Urothelium cell line (cell line): Measurements from ENCODE around the gene C4BPA.

ENCODE experiments used
- DNase-seq: peaks from one replicate; pipeline ENCODE4 v3.0.0; 2011; ENCODE audit warnings: low spot score, mixed read lengths
- FAIRE-seq: peaks from 2 replicates; lab custom pipeline; 2011; peaks lifted over from hg19 to GRCh38; lab: Jason Lieb, UNC

The C4BPA gene

DNA sequence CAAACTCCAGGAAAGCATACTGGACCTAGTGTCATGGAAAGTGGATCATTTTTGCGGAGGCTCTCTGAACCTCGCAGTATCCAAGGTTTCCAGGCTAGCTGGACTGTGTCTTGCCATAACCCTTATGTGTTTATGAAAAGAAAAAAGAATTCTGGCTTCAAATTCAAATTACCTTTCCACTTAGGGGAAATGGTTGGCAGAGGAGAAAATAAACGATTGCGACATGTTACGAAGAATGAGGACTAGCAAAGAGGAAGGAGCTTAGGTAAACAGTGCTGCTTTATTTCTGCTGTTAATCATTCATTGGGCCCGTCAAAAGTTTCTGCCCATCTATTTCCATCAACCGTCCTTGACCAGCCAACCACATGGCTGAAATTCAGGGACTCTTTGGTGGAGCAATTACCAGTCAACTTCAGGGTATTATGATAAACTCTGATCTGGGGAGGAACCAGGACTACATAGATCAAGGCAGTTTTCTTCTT lies at the start of gene C4BPA:
Gene C4BPA (plus strand): TSS at position 342 of the 482 bp plus-strand sequence. CDS start 8,793 bp downstream, outside the sequence.
- FAIRE-seq, result no peak
- DNase-seq, result no peak

DNA sequence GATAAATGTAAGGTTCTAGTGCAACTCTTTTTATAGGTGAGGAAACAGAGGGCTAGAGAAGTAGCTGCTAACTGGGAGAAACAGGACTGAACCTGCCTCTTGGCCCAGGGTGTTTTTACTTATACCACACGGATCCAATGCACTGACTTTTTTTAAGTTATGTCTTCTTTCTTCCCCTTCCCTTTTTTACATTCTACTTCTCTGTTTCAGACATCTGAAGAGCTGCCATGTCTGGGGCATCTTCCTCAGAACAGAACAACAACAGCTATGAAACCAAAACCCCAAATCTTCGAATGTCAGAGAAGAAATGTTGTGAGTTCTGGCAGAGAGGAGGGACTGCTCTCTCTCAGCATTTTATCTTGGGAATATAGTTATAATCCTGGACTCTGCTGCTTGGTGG lies 49.5 kb upstream of the C4BPA start:
- DNase-seq (no peak), FAIRE-seq (no peak)

DNA sequence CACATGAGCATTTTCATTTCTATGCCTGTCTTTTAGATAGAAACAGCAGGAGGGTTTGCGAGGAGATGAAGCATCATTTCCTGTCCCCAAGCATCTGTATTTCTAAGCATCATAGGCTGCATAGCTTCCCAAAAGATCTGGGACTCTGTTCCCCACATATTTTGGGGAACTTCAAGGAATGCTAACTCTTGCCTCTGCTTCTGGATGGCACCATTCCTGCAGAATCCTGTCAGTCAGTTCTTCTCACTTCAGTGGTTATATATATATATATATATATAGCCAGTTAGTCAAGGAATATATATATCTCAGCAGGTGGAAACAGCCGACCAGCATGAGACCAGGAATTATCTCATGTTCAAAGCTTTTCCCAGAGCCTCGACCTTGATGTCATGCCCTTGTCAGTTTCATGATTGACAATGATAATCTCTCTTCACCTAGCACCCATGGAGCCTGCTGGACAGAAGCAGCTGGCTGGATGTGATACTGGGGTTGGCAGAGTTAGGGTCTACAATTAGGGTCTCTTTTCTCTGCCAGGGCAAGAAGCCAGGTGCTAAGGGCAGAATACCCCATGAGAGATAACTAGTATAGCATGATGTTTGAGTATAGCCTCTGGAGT lies 48.5 kb upstream of the C4BPA start:
- FAIRE-seq, result no peak
- no peak for DNase-seq

DNA sequence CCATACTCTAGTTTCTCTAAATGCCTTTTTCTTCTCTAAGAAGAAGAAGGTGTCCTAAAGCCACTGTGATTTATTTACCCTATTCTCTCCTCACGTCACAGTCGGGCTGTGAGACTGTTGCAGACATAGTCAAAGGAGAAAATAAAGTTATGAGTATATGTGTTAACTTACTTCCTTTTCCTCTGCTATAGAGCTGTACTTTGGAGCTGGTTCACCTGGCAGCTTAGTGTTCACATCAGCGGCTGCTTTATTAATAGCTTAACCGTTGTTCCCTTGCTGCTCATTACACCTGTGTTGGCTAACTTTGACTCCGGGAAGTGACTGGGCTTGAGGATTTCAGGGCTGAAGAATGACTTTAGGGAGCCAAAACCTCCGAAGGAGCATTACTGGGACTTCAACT lies 47.4 kb upstream of the C4BPA start:
- no peak for DNase-seq
- no peak for FAIRE-seq

DNA sequence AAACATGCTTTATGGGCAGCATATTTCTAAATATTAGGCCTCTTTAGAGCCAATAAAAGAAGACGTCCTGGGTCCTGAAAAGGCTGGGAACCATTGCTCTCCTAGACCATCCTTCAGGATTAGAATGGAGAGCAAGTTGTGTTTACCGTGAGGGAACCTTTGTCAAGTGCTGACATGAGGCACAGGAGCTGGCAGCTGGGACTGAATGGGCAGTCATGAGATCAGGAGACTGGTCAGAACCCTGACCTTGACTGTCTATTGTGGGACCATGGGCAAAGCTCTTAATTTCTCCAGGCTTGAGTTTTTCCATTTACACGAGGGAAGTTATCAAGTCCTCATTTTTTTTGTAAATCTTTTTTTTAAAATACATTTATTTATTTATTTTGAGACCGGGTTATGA lies 45.8 kb upstream of the C4BPA start:
- FAIRE-seq (no peak), DNase-seq (no peak)

DNA sequence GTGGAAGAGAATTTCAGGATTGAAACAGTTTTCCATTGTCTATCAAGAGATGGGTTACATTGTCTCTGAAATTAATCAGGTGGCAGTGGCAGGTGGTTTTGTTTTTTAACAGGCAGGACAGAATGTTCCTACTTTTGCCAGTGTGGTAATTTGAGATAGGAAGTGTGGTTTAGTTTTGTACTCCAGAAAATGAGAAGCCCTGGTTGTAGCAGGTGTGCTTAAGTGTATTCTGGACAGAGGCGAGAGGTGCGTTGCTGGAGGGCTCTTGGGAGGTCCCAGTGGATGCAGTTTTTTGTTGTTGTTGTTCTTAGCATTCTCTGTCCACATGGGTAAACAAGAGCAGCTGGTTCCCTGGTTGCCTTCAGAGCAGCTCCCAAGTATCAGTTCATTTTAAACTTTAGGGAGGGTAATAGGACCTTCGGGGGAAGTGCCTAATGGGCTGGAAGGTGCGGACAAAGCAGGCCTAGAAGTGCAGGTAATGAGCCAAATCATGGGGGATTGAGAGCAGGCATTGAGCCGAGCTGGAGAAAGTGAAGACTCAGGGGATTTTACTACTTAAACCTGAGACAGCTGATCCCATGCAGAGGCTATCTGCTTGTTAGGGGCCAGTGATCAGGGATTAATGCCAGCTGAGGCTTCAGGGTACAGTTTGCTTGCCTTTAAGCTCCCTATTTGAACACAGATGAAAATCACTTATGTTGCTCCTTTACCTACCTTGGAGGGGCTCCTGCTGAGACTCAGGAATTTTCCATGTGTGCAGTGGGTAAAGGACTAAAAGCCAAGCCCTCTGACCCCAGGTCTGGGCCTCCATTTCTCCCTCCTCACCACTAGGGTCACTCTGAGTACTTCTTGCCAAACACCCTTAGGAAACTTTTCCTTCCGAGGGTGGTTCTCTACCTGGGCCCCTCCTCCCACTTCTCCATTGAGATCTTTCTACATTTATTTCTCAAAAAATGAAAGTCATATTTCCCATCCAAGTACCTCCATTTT lies 44.9 kb upstream of the C4BPA start:
- DNase-seq (no peak), FAIRE-seq (no peak)

DNA sequence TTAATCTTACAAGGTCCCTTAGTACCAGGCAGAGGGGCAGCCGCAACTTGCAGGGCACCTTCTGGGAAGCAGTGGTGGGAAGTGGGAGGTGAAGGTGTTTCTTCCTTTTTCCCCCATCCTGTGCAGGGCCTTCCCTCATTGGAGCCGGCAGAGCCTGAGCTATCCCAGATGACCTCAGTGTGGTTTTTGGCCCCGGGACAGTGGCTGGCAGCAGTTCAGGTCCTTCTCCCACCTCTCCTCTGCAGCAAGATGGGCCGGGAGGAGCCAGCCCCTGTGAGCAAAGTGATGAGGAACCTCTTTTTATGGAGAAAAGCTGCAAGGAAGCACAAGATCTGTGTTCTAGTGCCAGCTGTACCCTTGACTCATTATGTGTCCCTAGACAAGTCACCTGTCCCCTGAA lies 44.2 kb upstream of the C4BPA start:
- DNase-seq (no peak), FAIRE-seq (no peak)

DNA sequence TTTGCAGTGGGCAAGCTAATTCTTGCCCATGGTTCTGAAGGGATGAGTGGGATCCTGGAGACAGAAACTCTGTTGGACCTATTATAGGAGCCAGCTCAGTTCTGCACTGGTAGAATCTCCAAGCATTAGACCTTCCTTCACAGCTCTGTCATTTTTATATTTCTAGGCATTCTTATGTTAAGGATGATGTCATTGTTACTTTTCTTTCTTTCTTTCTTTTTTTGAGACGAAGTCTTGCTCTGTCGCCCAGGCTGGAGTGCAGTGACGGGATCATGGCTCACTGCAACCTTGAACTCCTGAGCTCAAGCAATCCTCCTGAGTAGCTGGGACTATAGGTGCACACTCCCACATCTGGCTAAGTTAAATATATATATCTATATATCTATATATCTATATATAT lies 43.4 kb upstream of the C4BPA start:
- no peak for FAIRE-seq
- no peak for DNase-seq

DNA sequence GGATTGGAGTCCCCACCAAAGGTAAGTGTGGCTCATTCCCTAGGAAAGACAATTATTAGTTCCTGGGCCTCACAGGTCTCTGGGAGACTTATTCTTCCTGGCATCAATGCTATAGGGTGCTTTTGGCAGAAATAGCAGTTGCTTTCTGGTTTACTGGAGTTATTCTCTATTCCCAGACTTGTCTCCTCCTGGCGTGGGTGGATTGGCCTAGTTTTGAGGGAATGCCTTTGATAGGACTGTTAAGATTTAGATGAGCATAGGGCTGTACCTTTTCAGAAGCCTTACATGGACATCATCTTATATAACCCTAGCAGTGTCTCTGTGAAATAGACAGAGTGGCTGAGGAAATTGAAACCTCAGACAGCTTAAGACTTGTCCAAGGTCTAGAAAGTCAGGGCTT lies 42.0 kb upstream of the C4BPA start:
- FAIRE-seq (no peak), DNase-seq (no peak)

DNA sequence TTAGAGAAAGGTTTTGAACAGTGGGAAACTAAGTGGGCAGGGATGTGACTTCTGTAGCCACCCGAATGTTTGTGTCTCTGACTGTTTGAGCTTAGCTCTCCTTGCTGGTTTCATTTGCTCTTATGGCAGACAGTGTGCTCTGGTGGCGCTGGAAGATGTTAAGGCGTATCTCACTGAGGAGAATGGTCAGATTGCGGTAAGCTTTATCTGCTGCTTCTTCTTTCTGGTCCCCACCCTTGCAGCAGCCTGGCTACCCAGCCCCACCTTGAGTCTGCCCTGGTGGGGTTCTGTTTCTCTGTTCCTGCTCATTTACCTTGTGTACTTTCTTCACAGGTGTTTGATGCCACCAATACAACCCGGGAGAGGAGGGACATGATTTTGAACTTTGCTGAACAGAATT lies 41.0 kb upstream of the C4BPA start:
- DNase-seq (no peak), FAIRE-seq (no peak)

DNA sequence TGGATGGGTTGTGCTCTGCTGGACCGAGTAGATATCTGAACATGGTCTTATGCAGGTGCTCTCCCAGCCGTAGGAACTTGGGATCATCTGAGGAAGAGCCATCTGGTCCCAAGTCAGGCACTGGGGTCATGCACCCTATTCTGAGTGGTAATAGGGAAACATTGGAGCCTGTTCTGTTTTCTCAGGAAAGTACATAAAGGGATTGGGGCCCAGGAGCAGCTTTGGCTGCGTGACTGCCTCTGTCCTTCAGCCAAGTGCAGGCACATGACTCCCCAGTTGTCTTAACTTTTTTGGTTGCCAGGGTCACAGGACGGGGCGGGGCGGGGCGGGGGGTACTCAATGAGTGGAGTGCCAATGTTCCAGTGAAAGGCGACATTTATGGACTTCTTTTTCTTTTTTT lies 39.5 kb upstream of the C4BPA start:
- no peak for FAIRE-seq

DNA sequence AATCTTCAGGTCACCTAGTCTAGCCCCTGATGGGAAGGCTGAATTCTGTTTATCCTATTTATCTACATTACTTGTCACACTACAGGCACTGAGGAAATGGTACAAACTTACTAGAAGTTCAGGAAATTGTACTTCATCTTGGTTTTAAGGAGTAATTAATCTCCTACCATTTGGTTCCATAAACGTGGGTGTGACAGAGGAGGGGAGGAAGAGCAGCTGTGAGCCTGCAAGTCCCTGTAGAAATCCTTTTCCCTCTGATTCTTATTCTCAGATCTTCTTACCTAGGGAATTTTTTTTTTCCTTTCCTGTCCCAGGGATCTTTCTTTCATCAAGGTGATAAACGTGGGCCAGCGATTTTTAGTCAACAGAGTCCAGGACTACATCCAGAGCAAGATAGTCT lies 36.8 kb upstream of the C4BPA start:
- DNase-seq, result no peak
- no peak for FAIRE-seq

More for the DNA sequence above, 39.5 kb upstream of the C4BPA start:
- DNase-seq, result no peak

DNA sequence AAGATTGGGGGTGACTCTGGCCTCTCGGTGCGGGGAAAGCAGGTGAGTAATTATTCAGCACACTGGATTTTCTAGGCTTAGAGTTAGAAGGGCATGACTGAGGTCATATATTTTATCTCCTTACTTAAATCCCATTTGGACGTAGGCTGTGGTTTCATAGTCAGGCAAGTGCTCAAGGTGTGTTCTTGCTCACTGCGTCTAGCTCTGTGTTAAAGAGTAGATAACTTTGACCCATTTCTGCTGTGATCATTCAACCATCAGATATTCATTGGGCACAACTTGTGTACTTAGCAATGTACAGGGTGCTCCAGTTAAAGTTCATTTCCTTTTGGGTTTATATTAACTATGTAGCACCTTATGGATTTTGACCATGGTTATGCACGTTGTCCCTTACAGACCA lies 36.4 kb upstream of the C4BPA start:
- DNase-seq (no peak), FAIRE-seq (no peak)

DNA sequence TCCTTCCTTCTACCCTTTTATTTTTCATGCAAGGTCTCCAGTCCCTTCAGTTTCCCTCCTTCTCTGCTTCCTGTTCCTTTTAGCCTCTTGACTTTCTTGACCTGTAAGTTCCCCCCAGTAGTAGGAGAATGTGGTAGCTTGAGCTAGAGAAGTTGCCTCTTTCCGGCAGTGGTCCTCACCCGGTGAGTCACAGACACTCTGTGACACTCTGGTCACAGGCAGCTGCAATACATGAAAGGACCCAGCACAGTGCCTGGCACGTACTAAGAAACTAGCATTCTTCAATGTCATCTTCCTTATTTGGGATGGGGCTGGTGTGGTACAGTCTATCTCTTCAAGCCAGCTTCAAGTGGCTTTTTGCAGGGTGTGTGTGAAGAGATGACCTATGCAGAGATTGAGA lies 35.0 kb upstream of the C4BPA start:
- DNase-seq, result no peak
- FAIRE-seq, result no peak

DNA sequence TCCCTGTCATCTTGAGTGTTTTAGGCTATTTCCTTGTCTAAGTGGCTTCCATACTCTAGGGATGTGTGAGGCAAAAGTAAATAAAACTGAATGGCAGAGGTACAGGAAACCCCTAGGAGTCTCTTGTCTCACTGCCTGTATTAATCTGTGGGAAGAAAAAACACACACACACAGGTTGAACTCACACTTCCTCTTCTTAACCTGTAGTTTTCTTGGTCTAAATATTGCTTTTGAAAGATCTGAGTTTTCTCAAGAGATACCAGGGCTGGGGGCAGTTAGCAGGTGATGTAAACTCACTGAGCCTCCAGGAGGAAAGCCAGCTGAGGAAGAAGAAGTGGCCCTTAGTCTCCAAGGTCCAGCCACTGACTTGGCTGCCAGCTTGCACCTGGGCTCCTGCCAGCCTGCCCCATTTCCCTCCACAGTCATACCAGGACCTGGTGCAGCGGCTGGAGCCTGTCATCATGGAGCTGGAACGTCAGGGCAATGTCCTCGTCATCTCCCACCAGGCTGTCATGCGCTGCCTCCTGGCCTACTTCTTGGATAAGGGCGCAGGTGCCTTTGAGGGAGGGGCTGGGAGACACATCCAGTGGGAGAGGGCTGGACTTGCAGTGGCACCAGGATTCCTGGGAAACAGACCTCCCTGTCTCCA lies 34.1 kb upstream of the C4BPA start:
- no peak for DNase-seq
- FAIRE-seq, result no peak

DNA sequence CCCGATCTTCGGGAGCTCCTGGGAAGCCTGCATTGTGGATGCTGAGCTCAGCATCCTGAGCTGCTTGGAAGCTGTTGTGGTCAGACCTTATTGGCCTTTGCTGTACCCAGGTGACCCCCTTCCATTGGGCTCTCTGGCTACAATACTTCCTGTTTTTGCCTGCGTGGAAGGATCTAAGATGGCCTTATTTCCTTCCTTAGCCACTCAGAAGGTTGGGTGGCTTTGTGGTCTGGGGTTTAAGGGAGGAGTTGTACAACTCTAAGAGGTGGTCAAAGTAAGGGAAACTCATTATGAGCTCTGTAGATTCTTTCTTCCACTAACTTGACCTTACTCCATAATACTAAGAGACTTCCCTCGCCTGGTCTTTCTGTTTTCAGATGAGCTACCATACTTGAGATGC lies 33.2 kb upstream of the C4BPA start:
- DNase-seq (no peak), FAIRE-seq (no peak)

DNA sequence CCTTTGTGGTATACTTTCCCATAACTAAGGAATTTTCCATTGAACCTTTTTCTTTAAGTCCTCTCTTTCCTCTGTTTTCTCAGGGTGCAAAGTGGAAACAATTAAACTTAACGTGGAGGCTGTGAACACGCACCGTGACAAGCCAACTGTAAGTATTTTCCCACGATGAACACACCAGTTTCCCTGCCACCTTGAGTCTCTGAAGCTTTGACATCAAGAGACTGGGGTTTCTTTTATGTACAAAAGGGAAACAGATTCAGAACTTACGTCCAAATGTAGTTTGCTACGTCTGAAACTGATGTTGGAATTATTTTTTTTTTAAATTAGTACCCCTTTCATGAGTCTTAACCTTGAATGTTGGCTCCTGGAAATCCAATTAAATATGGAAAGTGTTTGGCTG lies 32.6 kb upstream of the C4BPA start:
- DNase-seq (no peak), FAIRE-seq (no peak)

DNA sequence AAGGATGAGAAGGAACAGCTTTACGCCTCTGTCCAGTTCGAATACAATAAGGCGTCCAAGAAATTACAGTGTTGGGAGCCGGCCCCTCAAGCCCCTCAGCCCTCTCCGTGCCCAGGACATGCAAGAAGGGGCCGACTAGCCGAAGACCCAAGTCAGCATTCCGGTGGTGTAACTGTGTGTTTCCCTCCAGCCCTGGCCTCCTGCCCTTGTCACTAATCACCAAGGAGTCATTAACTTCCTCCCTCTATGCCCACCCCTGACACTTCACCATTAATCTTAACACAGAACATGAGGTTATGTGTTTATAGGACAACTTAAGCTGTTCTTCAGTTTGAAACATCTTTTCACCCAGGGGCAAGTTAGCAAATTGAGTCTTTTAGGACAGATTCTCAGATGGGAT lies 31.8 kb upstream of the C4BPA start:
- no peak for FAIRE-seq

DNA sequence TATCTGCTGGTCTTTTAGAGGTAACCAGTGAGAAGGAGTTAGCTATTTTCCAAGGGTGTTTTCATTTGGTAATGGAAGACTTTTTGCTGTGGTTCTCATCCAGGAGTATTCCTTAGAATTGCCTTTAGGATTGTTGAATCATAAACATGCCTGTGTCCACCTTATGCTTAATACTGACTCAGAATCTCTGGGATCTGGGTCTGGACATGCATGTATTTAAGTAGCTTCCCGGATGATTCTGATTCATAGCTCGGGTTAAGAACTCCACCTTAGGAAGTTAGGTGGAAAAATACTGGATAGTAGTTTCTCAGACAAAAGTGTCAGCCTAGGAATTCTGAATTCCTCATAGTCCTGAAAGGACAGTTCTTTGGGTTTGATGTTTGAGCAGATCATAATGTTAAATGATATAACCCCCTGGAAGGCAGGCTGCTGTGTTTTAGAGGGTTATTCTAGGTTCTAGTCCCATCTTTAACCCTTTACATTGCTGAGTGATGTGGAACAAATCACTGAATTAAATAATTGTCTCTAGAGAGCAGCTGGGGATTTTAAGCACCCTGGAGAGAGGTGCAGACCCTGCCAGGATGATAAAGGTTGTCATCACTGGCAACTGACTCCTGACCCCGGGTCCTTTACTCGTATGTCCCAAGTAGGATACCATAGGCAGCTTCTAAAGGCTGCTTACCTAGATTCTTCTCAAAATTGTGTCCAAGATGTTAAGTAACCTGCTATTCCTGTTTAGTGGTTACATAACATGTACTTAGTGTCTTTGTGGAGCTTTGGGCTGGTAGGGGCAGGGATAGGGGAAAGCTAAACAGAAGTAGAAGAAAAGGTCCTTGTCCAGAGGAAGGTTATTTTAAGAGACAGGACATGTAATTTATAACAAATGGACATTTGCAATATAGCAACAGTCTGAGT lies 29.9 kb upstream of the C4BPA start:
- no peak for DNase-seq
- FAIRE-seq, result no peak

More for the DNA sequence above, 31.8 kb upstream of the C4BPA start:
- DNase-seq, result no peak

DNA sequence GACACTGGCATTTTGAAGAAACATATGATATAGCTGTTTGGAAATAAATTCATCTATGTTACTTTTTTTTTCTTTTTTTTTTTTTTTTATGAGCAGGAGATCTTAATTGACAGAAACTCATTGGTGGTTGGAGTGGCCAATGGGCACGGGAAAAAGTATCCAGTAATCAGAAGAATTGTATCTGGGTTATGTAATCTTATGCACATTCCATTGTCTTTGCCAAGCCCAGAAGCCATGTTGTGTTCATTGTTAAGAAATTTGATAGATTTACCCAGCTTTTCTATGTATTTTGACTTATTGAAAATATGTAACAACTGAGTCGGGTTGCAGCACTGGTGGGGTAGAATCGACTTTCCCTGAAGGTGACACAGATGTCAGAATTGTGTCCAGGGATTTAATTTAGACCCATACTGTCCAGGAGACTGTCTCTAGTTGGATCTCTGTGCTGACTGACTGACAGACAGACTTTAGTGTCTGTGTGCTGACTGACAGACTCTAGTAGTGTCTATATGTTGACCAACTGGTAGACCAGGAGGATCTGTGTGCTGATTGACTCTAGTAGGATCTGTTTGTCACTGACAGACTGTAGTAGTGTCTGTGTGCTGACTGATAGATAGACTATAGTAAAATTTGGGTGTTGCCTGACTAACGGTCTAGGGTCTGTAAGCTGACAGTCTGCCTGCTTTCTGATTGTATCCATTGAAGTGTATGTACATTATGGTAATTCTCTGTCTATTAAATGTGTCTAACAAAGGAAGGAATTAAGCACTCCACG lies 27.7 kb upstream of the C4BPA start:
- FAIRE-seq (no peak), DNase-seq (no peak)
